Astrocyte of the cerebellum (primary cell): ENCODE data around the gene CENPP.

ENCODE experiments used
- DNase-seq: peaks from one replicate; pipeline ENCODE4 v3.0.0-alpha.2; 2011; ENCODE audit warnings: low read depth
- H3K4me3 ChIP-seq: 2 replicates; pipeline ENCODE4 v1.5.1; 2011; ENCODE audit warnings: mild to moderate bottlenecking, low read depth, low read length, moderate library complexity
- CTCF ChIP-seq: IDR thresholded peaks from 2 replicates; pipeline ENCODE4 v1.5.1; 2012; ENCODE audit warnings: low read length, low read depth, moderate library complexity, mild to moderate bottlenecking; ENCODE audit errors: missing control alignments
- in situ Hi-C: cut with HindIII; loops from 2 replicates; pipeline ENCODE4 v1.10.0; 2017; ENCODE audit warnings: low sequenced_read_pairs

The CENPP gene

DNA sequence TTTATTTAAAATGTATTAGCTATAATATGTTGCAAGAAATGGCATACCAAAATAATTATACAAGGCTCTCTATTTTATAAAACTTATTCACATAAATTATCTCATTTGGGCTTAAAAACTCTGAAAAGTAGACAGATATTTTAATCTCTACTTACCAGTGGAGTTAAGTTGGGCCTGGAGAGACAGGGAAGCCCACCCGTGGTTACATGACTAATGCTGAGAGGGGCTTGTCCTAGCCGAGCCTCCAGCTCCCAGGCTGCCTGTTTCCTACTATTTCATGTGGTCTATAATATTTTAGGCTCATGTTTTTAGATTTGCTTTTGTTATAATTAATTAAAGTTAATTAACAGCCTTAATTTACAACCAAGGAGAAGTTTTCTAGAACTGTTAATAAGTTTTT is 177.4 kb downstream of the CENPP start:
- in situ Hi-C loops: no loop called here
- DNase-seq: no peak
- no peak for TF ChIP-seq CTCF
- no peak overlapping the region for H3K4me3 ChIP-seq

DNA sequence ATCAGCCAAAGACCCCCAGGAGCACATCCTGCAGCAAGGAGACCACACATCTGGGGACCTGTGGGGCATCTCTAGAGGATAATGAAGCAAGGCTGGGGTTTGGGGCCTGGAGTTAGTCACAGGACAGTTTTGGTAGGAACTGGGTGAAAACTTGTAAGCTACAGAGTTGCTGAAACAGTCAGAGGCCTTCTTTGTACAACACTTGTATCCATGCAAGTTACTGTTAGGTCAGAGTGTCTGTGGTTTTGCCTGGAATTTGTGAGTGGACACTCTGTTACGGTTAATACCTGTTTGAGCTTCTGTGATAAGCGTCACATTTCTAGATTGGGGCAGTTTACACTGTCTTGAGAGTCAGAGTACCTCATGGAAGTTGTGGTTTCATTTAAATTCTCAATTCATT is 179.1 kb downstream of the CENPP start:
- H3K4me3 ChIP-seq: no peak overlapping the region
- in situ Hi-C loops: no loop called here
- no peak for DNase-seq
- no peak for TF ChIP-seq CTCF

GRCh38 chr9:92506184-92506857 is 180.6 kb downstream of the CENPP start:
- no peak for TF ChIP-seq CTCF
- no peak overlapping the region for H3K4me3 ChIP-seq
- DNase-seq: peak; percentile 87
- in situ Hi-C loops: no loop called here

- in situ Hi-C loops: no loop called here
- no peak overlapping the region for H3K4me3 ChIP-seq
- no peak for TF ChIP-seq CTCF
- no peak for DNase-seq
These were observed 181.3 kb downstream of the CENPP start for GRCh38 chr9:92507005-92507404.

GRCh38 chr9:92507496-92507895 is 181.7 kb downstream of the CENPP start:
- H3K4me3 ChIP-seq: no peak overlapping the region
- no peak for DNase-seq
- in situ Hi-C loops: no loop called here
- TF ChIP-seq CTCF: no peak

DNA sequence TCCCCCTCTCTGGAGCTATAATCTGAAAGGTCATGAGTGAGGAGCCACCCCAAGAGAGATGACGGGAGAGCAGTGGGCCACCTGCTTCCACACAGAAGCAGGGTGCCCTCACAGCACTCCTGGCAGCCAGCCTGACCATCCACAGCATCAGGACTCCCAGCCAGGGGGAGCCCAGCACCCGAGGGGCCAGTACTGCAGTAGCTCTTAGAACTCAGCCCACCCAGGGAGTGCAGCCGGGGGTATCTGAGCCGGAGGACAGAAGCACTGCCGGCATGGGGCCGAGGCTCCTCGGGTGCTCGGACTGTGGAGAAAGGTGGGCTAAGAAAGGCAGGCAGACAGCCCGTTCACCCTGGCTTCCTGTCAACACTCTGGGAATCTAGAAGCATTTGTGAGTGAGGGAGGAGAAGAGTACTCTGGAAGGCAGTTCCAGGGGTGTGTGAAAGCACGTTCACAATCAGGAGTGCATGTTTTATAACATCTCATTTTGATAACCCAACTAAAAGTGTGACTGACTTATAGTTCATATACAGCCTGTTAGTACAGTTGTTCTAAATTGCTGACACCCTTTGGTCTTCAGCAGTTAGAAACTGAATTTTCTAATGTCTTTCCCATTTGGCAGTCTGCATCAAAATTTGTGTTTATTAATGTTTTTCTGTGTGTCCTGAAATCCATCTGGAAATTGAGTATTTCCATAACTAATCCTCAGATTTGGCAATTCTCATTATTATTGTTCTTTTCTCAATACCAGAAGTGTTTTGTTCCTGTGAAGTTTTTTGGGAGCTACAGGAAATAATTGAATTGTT is 182.5 kb downstream of the CENPP start:
- no peak overlapping the region for H3K4me3 ChIP-seq
- in situ Hi-C loops: no loop called here
- peak; percentile 7 for TF ChIP-seq CTCF
- no peak for DNase-seq
